HFFc6 (cell line): Measurements from ENCODE around the gene ANKLE1. TPM values are rescaled to one million over a fixed set of nuclear protein-coding genes. Genes with fewer than 3 reads are reported as not detected.

Experiments
- DNase-seq: peaks from one replicate; pipeline ENCODE4 v3.0.0-alpha.2; 2018
- H3K27ac Mint-ChIP-seq: 2 replicates; pipeline ENCODE4 v1.8.0; 2020; ENCODE audit warnings: mild to moderate bottlenecking, mixed read lengths
- H3K27me3 Mint-ChIP-seq: 2 replicates; pipeline ENCODE4 v1.8.0; 2021; ENCODE audit warnings: mild to moderate bottlenecking, moderate library complexity, mixed read lengths; ENCODE audit not compliant: insufficient read depth
- H3K36me3 Mint-ChIP-seq: 2 replicates; pipeline ENCODE4 v1.8.0; 2021; ENCODE audit warnings: low read depth, mixed read lengths
- H3K4me1 Mint-ChIP-seq: 2 replicates; pipeline ENCODE4 v1.8.0; 2020; ENCODE audit warnings: low read depth, mixed read lengths
- H3K4me3 Mint-ChIP-seq: 2 replicates; pipeline ENCODE4 v1.8.0; 2020; ENCODE audit warnings: mild to moderate bottlenecking, moderate library complexity, mixed read lengths
- H3K9me3 Mint-ChIP-seq: 2 replicates; pipeline ENCODE4 v1.8.0; 2020; ENCODE audit warnings: mild to moderate bottlenecking, mixed read lengths
- CTCF ChIP-seq: fragments of 200-600 bp; sonication (generic); IDR thresholded peaks from 2 replicates; pipeline ENCODE4 v1.5.0; 2021; ENCODE audit warnings: antibody characterized with exemption, mild to moderate bottlenecking
- total RNA-seq, 6 experiments: library from RNA; stranded (reverse); fragmentation: NEBNext Ultra II Directional; extraction: Animal tissue kit (Norgen Biotek cat#: 25700); gene quantifications; 2 replicates in 1 of 6; 3 replicates in 5 of 6; pipeline ENCODE4 v1.2.3, GENCODE V29; 2021

ANKLE1 gene
- total RNA-seq, 6 experiments from 2014 or later, result 0.28 to 0.57 (median 0.43) TPM

DNA sequence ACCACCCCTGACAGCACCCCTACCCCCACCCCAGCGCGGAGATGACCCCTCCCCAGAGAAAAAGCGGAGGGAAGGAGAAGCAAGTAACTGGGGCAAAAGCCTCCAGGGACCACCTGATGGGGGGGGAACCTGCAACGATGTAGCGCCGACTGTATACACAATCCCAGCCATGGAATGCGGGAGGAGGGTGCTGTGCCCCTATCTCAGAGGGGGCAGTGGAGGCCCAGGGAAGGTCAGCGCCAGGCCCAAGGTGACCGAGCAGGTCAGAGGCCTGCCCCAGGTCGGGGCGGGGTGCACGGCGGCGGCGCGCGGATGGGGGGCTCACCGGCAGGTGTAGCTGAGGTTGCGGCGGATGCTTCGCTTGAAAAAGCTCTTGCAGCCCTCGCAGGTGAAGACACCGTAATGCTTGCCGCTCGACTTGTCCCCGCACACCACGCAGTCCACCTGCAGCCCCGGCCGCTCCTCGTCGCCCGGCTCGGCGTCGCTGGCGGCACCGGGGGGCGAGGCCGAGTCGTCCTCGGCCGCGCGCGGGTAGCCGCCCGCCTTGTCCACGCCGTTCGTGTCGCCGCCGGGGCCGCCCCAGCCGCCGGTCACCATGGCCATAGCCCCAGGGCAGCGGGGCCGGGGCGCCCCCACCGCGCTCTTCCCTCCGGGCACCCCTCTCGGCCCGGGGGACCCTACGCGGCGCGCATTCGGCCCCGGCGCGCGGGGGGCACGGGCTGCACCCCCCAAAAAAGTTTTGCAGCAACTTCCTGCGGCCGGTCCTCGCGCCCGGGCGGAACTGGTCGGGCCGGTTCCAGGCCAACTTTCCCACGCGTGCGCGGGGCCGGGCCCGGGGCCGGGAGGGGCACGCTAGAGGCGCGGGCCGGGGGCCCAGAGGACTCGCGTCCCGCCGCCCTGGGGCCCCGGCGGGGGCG lies 36.8 kb upstream of the ANKLE1 start:
- 0 out of 2 replicates have a peak, but pooled peaks cover 9% of the 10 kb centered on the region for H3K36me3 Mint-ChIP-seq
- H3K9me3 Mint-ChIP-seq, result no peaks in the 10 kb centered on the region
- peak overlapping the region; percentile 84 for H3K27ac Mint-ChIP-seq
- no peak for TF ChIP-seq CTCF
- H3K27me3 Mint-ChIP-seq, result peaks cover 5% of the 10 kb centered on the region
- no peak for DNase-seq
- H3K4me3 Mint-ChIP-seq, result peak overlapping the region; percentile 95
- peaks cover 52% of the 10 kb centered on the region for H3K4me1 Mint-ChIP-seq

- no peaks in the 10 kb centered on the region for H3K9me3 Mint-ChIP-seq
- H3K36me3 Mint-ChIP-seq, result 0 out of 2 replicates have a peak, but pooled peaks cover 9% of the 10 kb centered on the region
- H3K4me1 Mint-ChIP-seq, result peaks cover 52% of the 10 kb centered on the region
- DNase-seq, result no peak
- H3K27me3 Mint-ChIP-seq, result peaks cover 5% of the 10 kb centered on the region
- peak within 1 kb of the TSS; percentile 83 for H3K27ac Mint-ChIP-seq
- TF ChIP-seq CTCF, result no peak
- H3K4me3 Mint-ChIP-seq, result peak within 1 kb of the TSS; percentile 95
Observed at GRCh38 chr19:17245535-17245984, 36.1 kb upstream of the ANKLE1 start, which contains the start of gene NR2F6. TSS of gene NR2F6 (minus strand) at chr19:17245919. CDS start at chr19:17245220, 699 bp downstream.

- 0 out of 2 replicates have a peak, but pooled peaks cover 9% of the 10 kb centered on the region for H3K36me3 Mint-ChIP-seq
- no peak for DNase-seq
- peak overlapping the region; percentile 82 for H3K4me3 Mint-ChIP-seq
- peaks cover 40% of the 10 kb centered on the region for H3K4me1 Mint-ChIP-seq
- TF ChIP-seq CTCF, result no peak
- H3K27me3 Mint-ChIP-seq, result peaks cover 3% of the 10 kb centered on the region; the same call in 1 of the 2 replicates
- peak overlapping the region; percentile 83 for H3K27ac Mint-ChIP-seq
- no peaks in the 10 kb centered on the region for H3K9me3 Mint-ChIP-seq
Observed at GRCh38 chr19:17246681-17247425, 34.8 kb upstream of the ANKLE1 start.

- Mint-ChIP-seq H3K27me3 (no peaks in the 10 kb centered on the region), H3K4me3 (no peak overlapping the region), H3K4me1 (peaks cover 29% of the 10 kb centered on the region), H3K27ac (no peak overlapping the region), H3K9me3 (no peaks in the 10 kb centered on the region), H3K36me3 (0 out of 2 replicates have a peak, but pooled peaks cover 9% of the 10 kb centered on the region)
- DNase-seq, result no peak
- no peak for TF ChIP-seq CTCF
Observed at GRCh38 chr19:17248011-17248776, 33.5 kb upstream of the ANKLE1 start.
